CD4-positive, CD25-positive, alpha-beta regulatory T cell (primary cell): ENCODE data around the gene MYO7A. TPM values are rescaled to one million over a fixed set of nuclear protein-coding genes. Genes with fewer than 3 reads are reported as not detected.

Source experiments
- ATAC-seq, 2 donors: fragments of 150-1000 bp; cut with Tn5 transposase; one replicate each; pipeline ENCODE4 v1.10.0; 2021; ENCODE audit warnings: low read depth in 2 of 2, moderate number of reproducible peaks in 2 of 2, moderate library complexity in 1 of 2
- DNase-seq, 3 donors: peaks; one replicate each; pipeline versions ENCODE4 v3.0.0 to v3.0.0-alpha.2; 2012 to 2022; ENCODE audit warnings: mixed read lengths in 1 of 3
- H3K27ac ChIP-seq: one replicate; pipeline ENCODE4 v1.7.0; 2013; ENCODE audit warnings: mild to moderate bottlenecking, low read length; ENCODE audit not compliant: insufficient read depth, poor library complexity, severe bottlenecking
- H3K27me3 ChIP-seq: one replicate; pipeline ENCODE4 v1.7.0; 2013; ENCODE audit warnings: low read length; ENCODE audit not compliant: control insufficient read depth, insufficient read depth
- H3K36me3 ChIP-seq: one replicate; pipeline ENCODE4 v1.7.0; 2013; ENCODE audit warnings: mild to moderate bottlenecking, low read length, moderate library complexity; ENCODE audit not compliant: control insufficient read depth, insufficient read depth
- H3K4me1 ChIP-seq: 2 replicates; pipeline ENCODE4 v1.7.0; 2013; ENCODE audit warnings: mild to moderate bottlenecking, low read length; ENCODE audit not compliant: insufficient read depth, control insufficient read depth, poor library complexity, severe bottlenecking
- H3K4me3 ChIP-seq: one replicate; pipeline ENCODE4 v1.7.0; 2013; ENCODE audit warnings: low read depth, mild to moderate bottlenecking, low read length, moderate library complexity
- H3K9me3 ChIP-seq, 2 experiments: 1 replicate in 1 of 2; 2 replicates in 1 of 2; pipeline ENCODE4 v1.7.0; 2013; ENCODE audit warnings: low read length in 2 of 2, mild to moderate bottlenecking in 1 of 2, moderate library complexity in 1 of 2; ENCODE audit not compliant: control insufficient read depth in 2 of 2
- H3K27ac Mint-ChIP-seq, 3 donors: one replicate each; pipeline ENCODE4 v1.8.0; 2020 to 2022; ENCODE audit warnings: mild to moderate bottlenecking in 3 of 3, mixed read lengths in 3 of 3, moderate library complexity in 2 of 3
- H3K27me3 Mint-ChIP-seq: one replicate; pipeline ENCODE4 v1.8.0; 2022; ENCODE audit warnings: mild to moderate bottlenecking, mixed read lengths
- H3K36me3 Mint-ChIP-seq: one replicate; pipeline ENCODE4 v1.8.0; 2020; ENCODE audit warnings: mixed read lengths
- H3K4me1 Mint-ChIP-seq, 4 donors: one replicate each; pipeline ENCODE4 v1.8.0; 2020 to 2022; ENCODE audit warnings: mixed read lengths in 4 of 4, mild to moderate bottlenecking in 1 of 4
- H3K4me3 Mint-ChIP-seq, 4 donors: one replicate each; pipeline ENCODE4 v1.8.0; 2020 to 2022; ENCODE audit warnings: mild to moderate bottlenecking in 4 of 4, mixed read lengths in 4 of 4, moderate library complexity in 3 of 4
- H3K9me3 Mint-ChIP-seq, 7 donors: one replicate each; pipeline ENCODE4 v1.8.0; 2020 to 2022; ENCODE audit warnings: mixed read lengths in 7 of 7, mild to moderate bottlenecking in 3 of 7, moderate library complexity in 2 of 7
- polyA plus RNA-seq, 4 donors: library from polyadenylated mRNA; unstranded; fragments of 300-500 nt; fragmentation: Illumina TruSeq; gene quantifications; one replicate each; pipeline ENCODE4 v1.2.3, GENCODE V29; 2021
- total RNA-seq: library from RNA; stranded (reverse); gene quantifications from one replicate; pipeline ENCODE4 v1.2.3, GENCODE V29; 2022

MYO7A gene
- total and polyA plus RNA-seq, 5 donors from 2014 or later: 0.12 to 0.84 (median 0.18) TPM; not detected in 1

GRCh38 chr11:77118086-77118485, 10.0 kb upstream of the MYO7A start:
- Mint-ChIP-seq H3K9me3 (peaks cover 0 to 1% (median 0%) of the 10 kb centered on the region in 7 donors), H3K27me3 (peaks cover 2% of the 10 kb centered on the region), H3K36me3 (no peaks in the 10 kb centered on the region), H3K27ac (no peak overlapping the region), H3K4me3 (no peak overlapping the region), H3K4me1 (peaks cover 0 to 4% (median 0%) of the 10 kb centered on the region in 4 donors)
- Histone ChIP-seq H3K27ac (no peak overlapping the region), H3K4me1 (no peaks in the 10 kb centered on the region), H3K4me3 (no peak overlapping the region), H3K36me3 (no peaks in the 10 kb centered on the region), H3K27me3 (no peaks in the 10 kb centered on the region), H3K9me3 (no peaks in the 10 kb centered on the region)
- DNase-seq (no peak), ATAC-seq (no peak)

GRCh38 chr11:77118971-77119370, 9.1 kb upstream of the MYO7A start:
- Mint-ChIP-seq H3K27ac (no peak overlapping the region), H3K27me3 (peaks cover 4% of the 10 kb centered on the region), H3K4me1 (no peaks in the 10 kb centered on the region), H3K4me3 (no peak overlapping the region), H3K36me3 (peaks cover 4% of the 10 kb centered on the region), H3K9me3 (peaks cover 0 to 1% (median 0%) of the 10 kb centered on the region in 7 donors)
- no peak for ATAC-seq
- Histone ChIP-seq H3K4me1 (no peaks in the 10 kb centered on the region), H3K27me3 (no peaks in the 10 kb centered on the region), H3K4me3 (no peak overlapping the region), H3K27ac (no peak overlapping the region), H3K36me3 (no peaks in the 10 kb centered on the region), H3K9me3 (no peaks in the 10 kb centered on the region)
- no peak for DNase-seq

GRCh38 chr11:77119531-77119936, 8.5 kb upstream of the MYO7A start:
- no peaks in the 10 kb centered on the region for H3K4me1 ChIP-seq
- Mint-ChIP-seq H3K9me3 (peaks cover 0 to 1% (median 0%) of the 10 kb centered on the region in 7 donors), H3K27ac (peak overlapping the region in 1 of 3 donors; percentile 30), H3K27me3 (peaks cover 7% of the 10 kb centered on the region), H3K4me1 (no peaks in the 10 kb centered on the region), H3K4me3 (no peak overlapping the region), H3K36me3 (peaks cover 5% of the 10 kb centered on the region)
- DNase-seq: no peak
- no peaks in the 10 kb centered on the region for H3K27me3 ChIP-seq
- no peaks in the 10 kb centered on the region for H3K9me3 ChIP-seq
- ATAC-seq: no peak
- H3K4me3 ChIP-seq: no peak overlapping the region
- no peaks in the 10 kb centered on the region for H3K36me3 ChIP-seq
- H3K27ac ChIP-seq: no peak overlapping the region

GRCh38 chr11:77120571-77120970, 7.5 kb upstream of the MYO7A start:
- Mint-ChIP-seq H3K27ac (peak overlapping the region in 1 of 3 donors; percentile 10), H3K4me3 (no peak overlapping the region), H3K9me3 (peaks cover 0 to 1% (median 0%) of the 10 kb centered on the region in 7 donors), H3K27me3 (peaks cover 7% of the 10 kb centered on the region), H3K4me1 (no peaks in the 10 kb centered on the region), H3K36me3 (peaks cover 5% of the 10 kb centered on the region)
- DNase-seq (no peak), ATAC-seq (no peak)
- Histone ChIP-seq H3K36me3 (no peaks in the 10 kb centered on the region), H3K27me3 (no peaks in the 10 kb centered on the region), H3K9me3 (no peaks in the 10 kb centered on the region), H3K4me3 (no peak overlapping the region), H3K4me1 (no peaks in the 10 kb centered on the region), H3K27ac (no peak overlapping the region)

- ATAC-seq (no peak), DNase-seq (no peak)
- H3K27ac Mint-ChIP-seq: peak overlapping the region in 1 of 3 donors; percentile 10
- Histone ChIP-seq H3K9me3 (no peaks in the 10 kb centered on the region), H3K4me3 (no peak overlapping the region), H3K27ac (no peak overlapping the region), H3K4me1 (no peaks in the 10 kb centered on the region), H3K27me3 (no peaks in the 10 kb centered on the region), H3K36me3 (no peaks in the 10 kb centered on the region)
- H3K9me3 Mint-ChIP-seq: peaks cover 0 to 1% (median 0%) of the 10 kb centered on the region in 7 donors
- peaks cover 5% of the 10 kb centered on the region for H3K36me3 Mint-ChIP-seq
- H3K27me3 Mint-ChIP-seq: peaks cover 7% of the 10 kb centered on the region
- H3K4me1 Mint-ChIP-seq: no peaks in the 10 kb centered on the region
- H3K4me3 Mint-ChIP-seq: no peak overlapping the region
These were observed 6.9 kb upstream of the MYO7A start for GRCh38 chr11:77121096-77121640.

GRCh38 chr11:77121876-77122575, 6.0 kb upstream of the MYO7A start:
- DNase-seq (no peak), ATAC-seq (no peak)
- no peaks in the 10 kb centered on the region for H3K9me3 ChIP-seq
- H3K27ac Mint-ChIP-seq: no peak overlapping the region
- peaks cover 2% of the 10 kb centered on the region for H3K4me1 ChIP-seq
- H3K9me3 Mint-ChIP-seq: peaks cover 0 to 1% (median 0%) of the 10 kb centered on the region in 7 donors
- no peaks in the 10 kb centered on the region for H3K27me3 ChIP-seq
- H3K36me3 Mint-ChIP-seq: peaks cover 5% of the 10 kb centered on the region
- H3K4me1 Mint-ChIP-seq: peaks cover 0 to 3% (median 0%) of the 10 kb centered on the region in 4 donors
- H3K4me3 ChIP-seq: no peak overlapping the region
- H3K4me3 Mint-ChIP-seq: no peak overlapping the region
- H3K27me3 Mint-ChIP-seq: peaks cover 7% of the 10 kb centered on the region
- H3K36me3 ChIP-seq: no peaks in the 10 kb centered on the region
- no peak overlapping the region for H3K27ac ChIP-seq

- H3K4me1 ChIP-seq: peaks cover 9% of the 10 kb centered on the region
- H3K27me3 Mint-ChIP-seq: peaks cover 7% of the 10 kb centered on the region
- H3K36me3 Mint-ChIP-seq: peaks cover 5% of the 10 kb centered on the region
- DNase-seq (no peak), ATAC-seq (no peak)
- H3K4me3 ChIP-seq: no peak overlapping the region
- peaks cover 0 to 8% (median 0%) of the 10 kb centered on the region in 4 donors for H3K4me1 Mint-ChIP-seq
- H3K9me3 Mint-ChIP-seq: peaks cover 0 to 1% (median 0%) of the 10 kb centered on the region in 7 donors
- no peaks in the 10 kb centered on the region for H3K9me3 ChIP-seq
- no peak overlapping the region for H3K27ac Mint-ChIP-seq
- H3K27ac ChIP-seq: no peak overlapping the region
- no peaks in the 10 kb centered on the region for H3K27me3 ChIP-seq
- no peak overlapping the region for H3K4me3 Mint-ChIP-seq
- no peaks in the 10 kb centered on the region for H3K36me3 ChIP-seq
These were observed 5.4 kb upstream of the MYO7A start for GRCh38 chr11:77122576-77123212.
